HG03103 (cell line): ENCODE measurements around the gene ZNF609.
A peak's percentile ranks its signal among the peaks of the same experiment; 100 is the strongest.
"Not testable (repeated sequence)": the region's sequence is repeated elsewhere in the genome, so short reads cannot be mapped to it uniquely, and the experiment has no call there.

Source experiments
- ATAC-seq: cut with Tn5 transposase; IDR thresholded peaks from one replicate; pipeline ENCODE4 v1.9.1; 2021; ENCODE audit warnings: low read depth; ENCODE audit not compliant: unreplicated experiment

The ZNF609 gene

GRCh38 chr15:64640146-64640871 lies 179.9 kb downstream of the ZNF609 start:
- no peak for ATAC-seq

GRCh38 chr15:64642875-64643274 lies 182.5 kb downstream of the ZNF609 start:
- ATAC-seq = no peak

- ATAC-seq = no peak
Observed at GRCh38 chr15:64643685-64644084, 183.3 kb downstream of the ZNF609 start.

- ATAC-seq = not testable (repeated sequence)
Observed at GRCh38 chr15:64644811-64645210, 184.4 kb downstream of the ZNF609 start.

GRCh38 chr15:64645995-64646394 lies 185.6 kb downstream of the ZNF609 start:
- no peak for ATAC-seq

GRCh38 chr15:64647367-64647766 lies 187.0 kb downstream of the ZNF609 start:
- no peak for ATAC-seq

- ATAC-seq = no peak
Observed at GRCh38 chr15:64650552-64650951, 190.2 kb downstream of the ZNF609 start.

- ATAC-seq = peak; percentile 68
Observed at GRCh38 chr15:64651601-64652191, 191.3 kb downstream of the ZNF609 start.

- no peak for ATAC-seq
Observed at GRCh38 chr15:64653757-64654156, 193.4 kb downstream of the ZNF609 start.

- no peak for ATAC-seq
Observed at GRCh38 chr15:64656508-64656907, 196.1 kb downstream of the ZNF609 start.

- no peak for ATAC-seq
Observed at GRCh38 chr15:64665179-64665578, 204.8 kb downstream of the ZNF609 start.

- ATAC-seq = no peak
Observed at GRCh38 chr15:64667736-64668161, 207.4 kb downstream of the ZNF609 start.

- no peak for ATAC-seq
Observed at GRCh38 chr15:64673866-64674265, 213.5 kb downstream of the ZNF609 start.

GRCh38 chr15:64678126-64678819 lies 217.9 kb downstream of the ZNF609 start:
- no peak for ATAC-seq

- no peak for ATAC-seq
Observed at GRCh38 chr15:64680097-64680496, 219.7 kb downstream of the ZNF609 start.

- ATAC-seq = no peak
Observed at GRCh38 chr15:64681424-64682024, 221.1 kb downstream of the ZNF609 start.

- ATAC-seq = no peak
Observed at GRCh38 chr15:64682255-64682654, 221.9 kb downstream of the ZNF609 start.

GRCh38 chr15:64683378-64683777 lies 223.0 kb downstream of the ZNF609 start:
- no peak for ATAC-seq

GRCh38 chr15:64685230-64685888 lies 225.0 kb downstream of the ZNF609 start:
- no peak for ATAC-seq

GRCh38 chr15:64686130-64686735 lies 225.9 kb downstream of the ZNF609 start:
- ATAC-seq = no peak
